Measurements from ENCODE around the gene GEMIN4.
A peak's percentile ranks its signal among the peaks of the same experiment; 100 is the strongest.

DNA sequence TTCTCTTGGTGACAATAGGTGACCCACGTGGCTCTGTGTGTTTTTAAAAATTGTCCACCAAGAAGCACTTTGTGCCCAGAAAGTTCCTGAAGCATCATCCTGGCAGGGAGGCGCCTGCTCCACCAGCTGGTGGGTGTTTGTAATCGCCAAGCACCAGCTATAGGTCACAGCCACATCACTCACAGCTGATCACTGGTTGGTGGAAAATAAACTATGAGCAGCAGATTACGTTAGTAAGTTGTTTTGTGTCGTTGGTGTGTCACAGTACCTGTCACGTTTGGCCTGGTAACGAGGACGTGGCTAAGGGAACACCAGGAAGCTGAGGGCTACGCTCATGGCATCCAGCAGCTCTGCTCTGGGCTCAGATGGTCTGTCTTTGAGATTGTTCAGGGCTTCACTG is 40.2 kb upstream of the GEMIN4 start:
- TF ChIP-seq, protein P1, sequence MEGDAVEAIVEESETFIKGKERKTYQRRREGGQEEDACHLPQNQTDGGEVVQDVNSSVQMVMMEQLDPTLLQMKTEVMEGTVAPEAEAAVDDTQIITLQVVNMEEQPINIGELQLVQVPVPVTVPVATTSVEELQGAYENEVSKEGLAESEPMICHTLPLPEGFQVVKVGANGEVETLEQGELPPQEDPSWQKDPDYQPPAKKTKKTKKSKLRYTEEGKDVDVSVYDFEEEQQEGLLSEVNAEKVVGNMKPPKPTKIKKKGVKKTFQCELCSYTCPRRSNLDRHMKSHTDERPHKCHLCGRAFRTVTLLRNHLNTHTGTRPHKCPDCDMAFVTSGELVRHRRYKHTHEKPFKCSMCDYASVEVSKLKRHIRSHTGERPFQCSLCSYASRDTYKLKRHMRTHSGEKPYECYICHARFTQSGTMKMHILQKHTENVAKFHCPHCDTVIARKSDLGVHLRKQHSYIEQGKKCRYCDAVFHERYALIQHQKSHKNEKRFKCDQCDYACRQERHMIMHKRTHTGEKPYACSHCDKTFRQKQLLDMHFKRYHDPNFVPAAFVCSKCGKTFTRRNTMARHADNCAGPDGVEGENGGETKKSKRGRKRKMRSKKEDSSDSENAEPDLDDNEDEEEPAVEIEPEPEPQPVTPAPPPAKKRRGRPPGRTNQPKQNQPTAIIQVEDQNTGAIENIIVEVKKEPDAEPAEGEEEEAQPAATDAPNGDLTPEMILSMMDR (optimal IDR thresholded peaks at IDR 0.05 in 1 of 3, IDR thresholded peaks at IDR 0.05 in 1 of 3, conservative IDR thresholded peaks at IDR 0.05 in 1 of 3; ENCODE audit: extremely low read depth in 1 of 3, insufficient read depth in 2 of 3, low read length in 3 of 3), result peak in 1 of 3 experiments; percentile 10
- no peak for TF ChIP-seq EZH2 (IDR thresholded peaks at IDR 0.05; ENCODE audit: low read length)

All from keratinocyte (primary cell).